ENCODE data around the gene STEAP2. TPM values are rescaled to one million over a fixed set of nuclear protein-coding genes. Genes with fewer than 3 reads are reported as not detected.

Gene STEAP2
- total and polyA plus RNA-seq, 2 of the 4 experiments (the other 2 are of a cell fraction) = 1.8 to 3.9 TPM

DNA sequence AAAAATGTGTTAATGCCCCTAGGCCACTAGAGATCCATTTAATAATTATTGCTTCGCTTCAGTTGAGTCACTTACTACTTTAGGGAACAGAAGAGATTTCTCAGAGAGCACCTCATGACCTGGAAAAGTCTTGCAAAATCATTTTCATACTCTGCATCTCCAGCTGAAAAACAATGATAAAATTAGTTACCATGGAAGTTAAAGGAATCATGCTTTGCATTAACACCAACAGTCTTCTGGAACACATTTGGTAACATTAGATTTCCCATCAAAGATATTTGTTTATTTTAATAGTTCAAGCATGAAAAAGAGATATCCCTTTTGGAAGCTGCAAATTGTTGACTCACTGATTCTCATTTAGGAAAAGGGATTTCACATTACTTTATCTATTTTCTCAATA, 1.8 kb upstream of the STEAP2 start:
- CTCF ChIA-PET = no interaction called here
- no peak overlapping the region for H3K18ac ChIP-seq (ENCODE audit: low read depth, low read length)
- H3K79me1 ChIP-seq (ENCODE audit: low read depth in 1 of 2, low read length in 2 of 2) = no peaks in the 10 kb centered on the region
- POLR2A ChIA-PET (ENCODE audit: unreplicated experiment) = no interaction called here
- no peak overlapping the region for H2BK15ac ChIP-seq (ENCODE audit: low read depth, low read length)
- H3K27ac ChIP-seq (ENCODE audit: insufficient read depth, low read length) = no peak overlapping the region
- no peak overlapping the region for H4K8ac ChIP-seq (ENCODE audit: low read depth in 2 of 2, low read length in 2 of 2)
- no peak overlapping the region for H3K14ac ChIP-seq (replicated peaks; ENCODE audit: low read depth, low read length)
- no peak overlapping the region for H2AK5ac ChIP-seq (ENCODE audit: low read depth, low read length)
- H3K9ac ChIP-seq (ENCODE audit: low read depth, low read length) = no peak overlapping the region
- in situ Hi-C loops (cut with MboI; ENCODE audit: low sequenced_read_pairs) = no loop called here
- H4K5ac ChIP-seq (ENCODE audit: low read depth, low read length) = no peak overlapping the region
- no peak overlapping the region for H2AFZ ChIP-seq (replicated peaks; ENCODE audit: low read length, poor library complexity)
- no peak overlapping the region for H3K4me3 ChIP-seq (ENCODE audit: insufficient read depth, low read depth, low read length)
- H3K9me3 ChIP-seq (ENCODE audit: control insufficient read depth, insufficient read depth, low read length) = no peaks in the 10 kb centered on the region
- ATAC-seq (ENCODE audit: low read depth) = no peak
- no peak overlapping the region for H3K56ac ChIP-seq (ENCODE audit: extremely low read depth, insufficient read depth, low read length)
- TF ChIP-seq SMC3 (IDR thresholded peaks at IDR 0.05; ENCODE audit: low read depth, low read length) (no peak), FOS (IDR thresholded peaks at IDR 0.05; ENCODE audit: low read depth, low read length) (no peak), NFE2L2 (IDR thresholded peaks at IDR 0.05; ENCODE audit: low read depth, low read length) (no peak), CHD1 (IDR thresholded peaks at IDR 0.05; ENCODE audit: low read depth, low read length) (no peak), MXI1 (IDR thresholded peaks at IDR 0.05; ENCODE audit: borderline replicate concordance, low read depth, low read length) (no peak), RFX5 (IDR thresholded peaks at IDR 0.05; ENCODE audit: low read depth, low read length) (no peak), RCOR1 (IDR thresholded peaks at IDR 0.05; ENCODE audit: insufficient replicate concordance, low read length) (no peak), CTCF (conservative IDR thresholded peaks at IDR 0.05; ENCODE audit: low read depth, low read length) (no peak), BHLHE40 (IDR thresholded peaks at IDR 0.05; ENCODE audit: low read depth, low read length) (no peak), CEBPB (IDR thresholded peaks at IDR 0.05; ENCODE audit: low read depth, low read length) (no peak)
- no peaks in the 10 kb centered on the region for H3K9me1 ChIP-seq (ENCODE audit: insufficient read depth, low read length)
- intact Hi-C loops (cut with micrococcal nuclease) = loop anchor here (2.0 kb wide), 1 partner anchor 55 kb away; the partner anchor contains the start of gene STEAP1
- H4K91ac ChIP-seq (ENCODE audit: insufficient read depth, low read depth, low read length) = no peak overlapping the region
- WGBS, 2 experiments (ENCODE audit: extremely low coverage in 2 of 2, insufficient read length in 1 of 2) = no CpG with 5 or more reads among the region's 1 CpG
- no peaks in the 10 kb centered on the region for H3K36me3 ChIP-seq (ENCODE audit: control insufficient read depth, insufficient read depth, low read length)
- H3K4me1 ChIP-seq (ENCODE audit: control insufficient read depth, insufficient read depth, low read length) = no peaks in the 10 kb centered on the region
- peak; percentile 11 for DNase-seq
- no peak overlapping the region for H2BK20ac ChIP-seq (ENCODE audit: low read depth, low read length)
- no peak overlapping the region for H3K23ac ChIP-seq (ENCODE audit: low read depth, low read length)
- BruUV-seq (replicated peaks) = no TSS peak
- no peak overlapping the region for H2AK9ac ChIP-seq (replicated peaks; ENCODE audit: low read depth, low read length, poor library complexity)
- H3K4me2 ChIP-seq (ENCODE audit: low read depth, low read length) = no peak overlapping the region
- H3K27me3 ChIP-seq (ENCODE audit: control insufficient read depth, insufficient read depth, low read length) = no peaks in the 10 kb centered on the region
- H3K4ac ChIP-seq (ENCODE audit: low read depth, low read length) = no peak overlapping the region
- no peak overlapping the region for H2BK120ac ChIP-seq (ENCODE audit: low read depth, low read length)
- dilution Hi-C loops (cut with HindIII; ENCODE audit: low sequenced_read_pairs, unreplicated experiment) = no loop called here
- H4K20me1 ChIP-seq (ENCODE audit: insufficient read depth, low read length) = no peaks in the 10 kb centered on the region
- no peak overlapping the region for H2BK5ac ChIP-seq (ENCODE audit: low read depth, low read length, poor library complexity, severe bottlenecking)

Measured in IMR-90 (cell line).